Naive thymus-derived CD4-positive, alpha-beta T cell (primary cell): ENCODE measurements around the gene PCNX2. TPM values are rescaled to one million over a fixed set of nuclear protein-coding genes. Genes with fewer than 3 reads are reported as not detected.

ENCODE experiments used
- ATAC-seq: fragments of 150-1000 bp; cut with Tn5 transposase; 2 replicates; pipeline ENCODE4 v1.10.0; 2021; ENCODE audit warnings: mild to moderate bottlenecking, moderate library complexity
- CTCF ChIA-PET: fragments of 350-600 bp; sonication (Branson Sonifier 250); formaldehyde crosslinking; loops from one replicate; lab custom pipeline; 2021; ENCODE audit warnings: antibody characterized with exemption; lab: Charles Lee
- POLR2A ChIA-PET: fragments of 350-600 bp; sonication (Branson Sonifier 250); formaldehyde crosslinking; loops from one replicate; lab custom pipeline; 2021; ENCODE audit warnings: antibody characterized with exemption, inconsistent platforms; lab: Charles Lee
- DNase-seq, 9 donors: peaks; one replicate each; pipeline versions ENCODE4 v3.0.0 to v3.0.0-alpha.2; 2020 to 2022; ENCODE audit warnings: mixed read lengths in 1 of 9
- H3K27ac ChIP-seq: one replicate; pipeline ENCODE4 v1.7.0; 2013; ENCODE audit warnings: mild to moderate bottlenecking, low read depth, low read length, moderate library complexity
- H3K27me3 ChIP-seq, 2 donors: one replicate each; pipeline ENCODE4 v1.7.0; 2013; ENCODE audit warnings: low read length in 2 of 2, mild to moderate bottlenecking in 2 of 2, moderate library complexity in 2 of 2; ENCODE audit not compliant: control insufficient read depth in 2 of 2, insufficient read depth in 2 of 2
- H3K36me3 ChIP-seq, 3 experiments: 1 replicate in 2 of 3; 2 replicates in 1 of 3; pipeline ENCODE4 v1.7.0; 2013; ENCODE audit warnings: low read length in 3 of 3, mild to moderate bottlenecking in 3 of 3, moderate library complexity in 1 of 3; ENCODE audit not compliant: insufficient read depth in 3 of 3, control insufficient read depth in 2 of 3
- H3K4me1 ChIP-seq, 2 donors: one replicate each; pipeline ENCODE4 v1.7.0; 2013; ENCODE audit warnings: low read length in 2 of 2, mild to moderate bottlenecking in 2 of 2, moderate library complexity in 1 of 2; ENCODE audit not compliant: control insufficient read depth in 2 of 2, insufficient read depth in 2 of 2
- H3K4me3 ChIP-seq: 2 replicates; pipeline ENCODE4 v1.7.0; 2013; ENCODE audit warnings: mild to moderate bottlenecking, low read length
- H3K9me3 ChIP-seq, 3 experiments: 1 replicate in 2 of 3; 2 replicates in 1 of 3; pipeline ENCODE4 v1.7.0; 2013; ENCODE audit warnings: low read length in 3 of 3; ENCODE audit not compliant: control insufficient read depth in 2 of 3
- H3K27ac Mint-ChIP-seq, 9 donors: one replicate each; pipeline ENCODE4 v1.8.0; 2020 to 2022; ENCODE audit warnings: mixed read lengths in 9 of 9, mild to moderate bottlenecking in 8 of 9, moderate library complexity in 5 of 9, inconsistent platforms in 2 of 9
- H3K27me3 Mint-ChIP-seq, 5 donors: one replicate each; pipeline ENCODE4 v1.8.0; 2021 to 2022; ENCODE audit warnings: mixed read lengths in 5 of 5, mild to moderate bottlenecking in 1 of 5
- H3K36me3 Mint-ChIP-seq, 5 donors: one replicate each; pipeline ENCODE4 v1.8.0; 2020 to 2022; ENCODE audit warnings: mixed read lengths in 5 of 5, mild to moderate bottlenecking in 3 of 5, inconsistent platforms in 1 of 5
- H3K4me1 Mint-ChIP-seq, 7 donors: one replicate each; pipeline ENCODE4 v1.8.0; 2020 to 2022; ENCODE audit warnings: mixed read lengths in 7 of 7, mild to moderate bottlenecking in 3 of 7, inconsistent platforms in 1 of 7
- H3K4me3 Mint-ChIP-seq, 10 donors: one replicate each; pipeline ENCODE4 v1.8.0; 2020 to 2022; ENCODE audit warnings: mild to moderate bottlenecking in 10 of 10, mixed read lengths in 10 of 10, moderate library complexity in 6 of 10, inconsistent platforms in 2 of 10
- H3K9me3 Mint-ChIP-seq, 11 donors: one replicate each; pipeline ENCODE4 v1.8.0; 2020 to 2022; ENCODE audit warnings: mixed read lengths in 11 of 11, mild to moderate bottlenecking in 4 of 11, inconsistent platforms in 1 of 11, moderate library complexity in 1 of 11
- intact Hi-C, 2 donors: fragments of 100-400 bp; cut with micrococcal nuclease; formaldehyde crosslinking; loops; one replicate each; pipeline ENCODE4 v1.15.1; 2023
- polyA plus RNA-seq, 2 donors: library from polyadenylated mRNA; unstranded; fragments of 300-500 nt; fragmentation: Illumina TruSeq; gene quantifications; one replicate each; pipeline ENCODE4 v1.2.3, GENCODE V29; 2021
- total RNA-seq, 6 experiments: library from RNA in 5 of 6; stranded (reverse) in 5 of 6; gene quantifications; 1 replicate in 5 of 6; 2 replicates in 1 of 6; pipeline ENCODE4 v1.2.3 and lab custom pipeline; 2021 to 2026

The PCNX2 gene
- total and polyA plus RNA-seq, 7 experiments from 2014 or later = 4.1 to 61.8 (median 45.1) TPM

- H3K4me3 ChIP-seq = no peak overlapping the region
- Mint-ChIP-seq H3K4me1 (peaks cover 5 to 20% (median 14%) of the 10 kb centered on the region in 7 donors), H3K27me3 (no peaks in the 10 kb centered on the region), H3K36me3 (peaks cover 7 to 69% (median 43%) of the 10 kb centered on the region in 5 donors), H3K27ac (no peak overlapping the region), H3K9me3 (peaks cover 0 to 1% (median 0%) of the 10 kb centered on the region in 11 donors), H3K4me3 (no peak overlapping the region)
- POLR2A ChIA-PET = no interaction called here
- peaks cover 0 to 4% (median 0%) of the 10 kb centered on the region in 3 experiments for H3K36me3 ChIP-seq
- ATAC-seq (no peak), DNase-seq (no peak)
- H3K27me3 ChIP-seq = no peaks in the 10 kb centered on the region
- intact Hi-C loops = no loop called here
- no peaks in the 10 kb centered on the region for H3K9me3 ChIP-seq
- CTCF ChIA-PET = no interaction called here
- H3K4me1 ChIP-seq = no peaks in the 10 kb centered on the region
- no peak overlapping the region for H3K27ac ChIP-seq
Observed at GRCh38 chr1:233094269-233094668, 201.3 kb downstream of the PCNX2 start.

GRCh38 chr1:233090746-233091494 lies 204.6 kb downstream of the PCNX2 start:
- Mint-ChIP-seq H3K4me3 (no peak overlapping the region), H3K27ac (no peak overlapping the region)
- CTCF ChIA-PET = no interaction called here

GRCh38 chr1:233089251-233089650 lies 206.3 kb downstream of the PCNX2 start:
- no peak for ATAC-seq
- Mint-ChIP-seq H3K4me1 (peaks cover 5 to 16% (median 13%) of the 10 kb centered on the region in 7 donors), H3K9me3 (peaks cover 0 to 3% (median 0%) of the 10 kb centered on the region in 11 donors), H3K27me3 (no peaks in the 10 kb centered on the region), H3K27ac (no peak overlapping the region), H3K36me3 (peaks cover 10 to 71% (median 43%) of the 10 kb centered on the region in 5 donors), H3K4me3 (no peak overlapping the region)
- intact Hi-C loops = no loop called here
- H3K9me3 ChIP-seq = no peaks in the 10 kb centered on the region
- no peak overlapping the region for H3K27ac ChIP-seq
- no peak overlapping the region for H3K4me3 ChIP-seq
- DNase-seq = no peak
- CTCF ChIA-PET = no interaction called here
- H3K4me1 ChIP-seq = no peaks in the 10 kb centered on the region
- POLR2A ChIA-PET = no interaction called here
- no peaks in the 10 kb centered on the region for H3K36me3 ChIP-seq
- H3K27me3 ChIP-seq = no peaks in the 10 kb centered on the region

More at GRCh38 chr1:233090746-233091494, 204.6 kb downstream of the PCNX2 start:
- Mint-ChIP-seq H3K27me3 (no peaks in the 10 kb centered on the region), H3K36me3 (peaks cover 6 to 72% (median 40%) of the 10 kb centered on the region in 5 donors), H3K9me3 (peaks cover 0 to 3% (median 0%) of the 10 kb centered on the region in 11 donors), H3K4me1 (peaks cover 5 to 16% (median 13%) of the 10 kb centered on the region in 7 donors)
- intact Hi-C loops = no loop called here
- Histone ChIP-seq H3K27ac (no peak overlapping the region), H3K4me3 (no peak overlapping the region), H3K4me1 (no peaks in the 10 kb centered on the region), H3K9me3 (no peaks in the 10 kb centered on the region), H3K36me3 (peaks cover 0 to 4% (median 0%) of the 10 kb centered on the region in 3 experiments), H3K27me3 (no peaks in the 10 kb centered on the region)
- ATAC-seq = no peak
- no peak for DNase-seq
- POLR2A ChIA-PET = no interaction called here

- Mint-ChIP-seq H3K27ac (no peak overlapping the region), H3K4me3 (no peak overlapping the region), H3K36me3 (peaks cover 10 to 75% (median 50%) of the 10 kb centered on the region in 5 donors), H3K27me3 (no peaks in the 10 kb centered on the region), H3K4me1 (peaks cover 5 to 15% (median 11%) of the 10 kb centered on the region in 7 donors), H3K9me3 (peaks cover 0 to 3% (median 0%) of the 10 kb centered on the region in 11 donors)
- intact Hi-C loops = no loop called here
- Histone ChIP-seq H3K27me3 (no peaks in the 10 kb centered on the region), H3K27ac (no peak overlapping the region), H3K4me3 (no peak overlapping the region), H3K36me3 (no peaks in the 10 kb centered on the region), H3K4me1 (no peaks in the 10 kb centered on the region), H3K9me3 (no peaks in the 10 kb centered on the region)
- CTCF ChIA-PET = no interaction called here
- DNase-seq (no peak), ATAC-seq (no peak)
- POLR2A ChIA-PET = no interaction called here
Observed at GRCh38 chr1:233088613-233089012, 206.9 kb downstream of the PCNX2 start.

- Histone ChIP-seq H3K36me3 (no peaks in the 10 kb centered on the region), H3K27ac (no peak overlapping the region), H3K4me3 (no peak overlapping the region), H3K9me3 (no peaks in the 10 kb centered on the region), H3K4me1 (no peaks in the 10 kb centered on the region), H3K27me3 (no peaks in the 10 kb centered on the region)
- H3K4me3 Mint-ChIP-seq = no peak overlapping the region
- DNase-seq (no peak), ATAC-seq (no peak)
- intact Hi-C loops = no loop called here
- peaks cover 0 to 4% (median 0%) of the 10 kb centered on the region in 11 donors for H3K9me3 Mint-ChIP-seq
- peaks cover 10 to 78% (median 56%) of the 10 kb centered on the region in 5 donors for H3K36me3 Mint-ChIP-seq
- H3K27me3 Mint-ChIP-seq = no peaks in the 10 kb centered on the region
- CTCF ChIA-PET = interaction anchor here (0.6 kb wide), 1 partner anchor 314 kb away, joined by 8 read pairs; no protein-coding TSS in a partner anchor
- H3K4me1 Mint-ChIP-seq = peaks cover 1 to 5% (median 4%) of the 10 kb centered on the region in 7 donors
- H3K27ac Mint-ChIP-seq = peak overlapping the region in 2 of 9 donors; percentile 15 to 56
- POLR2A ChIA-PET = no interaction called here
Observed at GRCh38 chr1:233086961-233087881, 208.3 kb downstream of the PCNX2 start.

GRCh38 chr1:233085566-233085965 lies 210.0 kb downstream of the PCNX2 start:
- H3K4me1 ChIP-seq = no peaks in the 10 kb centered on the region
- H3K4me1 Mint-ChIP-seq = peaks cover 0 to 2% (median 0%) of the 10 kb centered on the region in 7 donors
- ATAC-seq (no peak), DNase-seq (no peak)
- H3K4me3 ChIP-seq = no peak overlapping the region
- no peak overlapping the region for H3K4me3 Mint-ChIP-seq
- H3K9me3 Mint-ChIP-seq = peaks cover 0 to 4% (median 0%) of the 10 kb centered on the region in 11 donors
- no peaks in the 10 kb centered on the region for H3K27me3 Mint-ChIP-seq
- H3K27ac ChIP-seq = no peak overlapping the region
- POLR2A ChIA-PET = no interaction called here
- H3K9me3 ChIP-seq = no peaks in the 10 kb centered on the region
- H3K27me3 ChIP-seq = no peaks in the 10 kb centered on the region
- CTCF ChIA-PET = no interaction called here
- peaks cover 10 to 72% (median 54%) of the 10 kb centered on the region in 5 donors for H3K36me3 Mint-ChIP-seq
- no peak overlapping the region for H3K27ac Mint-ChIP-seq
- intact Hi-C loops = no loop called here
- H3K36me3 ChIP-seq = no peaks in the 10 kb centered on the region
